Endothelial cell of umbilical vein (primary cell): ENCODE data around the gene LTBP1. TPM values are rescaled to one million over a fixed set of nuclear protein-coding genes. Genes with fewer than 3 reads are reported as not detected.

Experiments used
- BruUV-seq: library from RNA; stranded (reverse); fragments of 400-500 nt; replicated peaks from 2 replicates; lab custom pipeline; 2021; lab: Mats Ljungman, UMichigan
- CTCF ChIA-PET: fragments of 300-600, 350-600 bp; sonication (Branson Sonifier 250); formaldehyde crosslinking; loops from one replicate; lab custom pipeline; 2021; ENCODE audit warnings: antibody characterized with exemption, inconsistent platforms; lab: Charles Lee
- POLR2A ChIA-PET: fragments of 300-600, 350-600 bp; sonication (Branson Sonifier 250); formaldehyde crosslinking; loops from one replicate; lab custom pipeline; 2021; ENCODE audit warnings: antibody characterized with exemption, inconsistent platforms; lab: Charles Lee
- DNase-seq: peaks from one replicate; pipeline ENCODE4 v3.0.0-alpha.2; 2011; ENCODE audit warnings: low read depth, low spot score
- FAIRE-seq: peaks from 2 replicates; lab custom pipeline; 2011; peaks lifted over from hg19 to GRCh38; lab: Jason Lieb, UNC
- H2AFZ ChIP-seq: 2 replicates; pipeline ENCODE4 v1.6.0; 2012; ENCODE audit warnings: low read depth, low read length, control low read depth, inconsistent platforms
- H3K27ac ChIP-seq: 2 replicates; pipeline ENCODE4 v1.5.1; 2011; ENCODE audit warnings: low read depth, mild to moderate bottlenecking, control low read depth, low read length, moderate library complexity; ENCODE audit not compliant: insufficient read depth
- H3K27me3 ChIP-seq, 2 experiments: 2 replicates each; pipeline versions ENCODE4 v1.6.0 to v1.6.1; 2011; ENCODE audit warnings: low read length in 2 of 2, mixed read lengths in 1 of 2; ENCODE audit not compliant: control insufficient read depth in 2 of 2, insufficient read depth in 2 of 2
- H3K36me3 ChIP-seq, 2 experiments: 2 replicates in 1 of 2; 3 replicates in 1 of 2; pipeline ENCODE4 v1.5.1; 2011; ENCODE audit warnings: low read length in 2 of 2, mild to moderate bottlenecking in 1 of 2, moderate library complexity in 1 of 2; ENCODE audit not compliant: control insufficient read depth in 2 of 2, insufficient read depth in 2 of 2; ENCODE audit errors: extremely low read depth in 1 of 2
- H3K4me1 ChIP-seq: 3 replicates; pipeline ENCODE4 v1.5.1; 2011; ENCODE audit warnings: mild to moderate bottlenecking, low read length; ENCODE audit not compliant: control insufficient read depth, insufficient read depth; ENCODE audit errors: extremely low read depth
- H3K4me2 ChIP-seq: 2 replicates; pipeline ENCODE4 v1.6.1; 2011; ENCODE audit warnings: low read length, control low read depth, mixed read lengths; ENCODE audit not compliant: insufficient read depth
- H3K4me3 ChIP-seq, 3 experiments: fragments of 200-600 bp in 1 of 3; sonication (generic), shearing (Covaris generic) in 1 of 3; replicated peaks in 1 of 3; 2 replicates each; pipeline ENCODE4 v1.5.1; 2011 to 2016; ENCODE audit warnings: control low read depth in 3 of 3, low read length in 3 of 3, mild to moderate bottlenecking in 2 of 3, inconsistent platforms in 1 of 3, low read depth in 1 of 3, moderate library complexity in 1 of 3; ENCODE audit not compliant: insufficient read depth in 1 of 3
- H3K79me2 ChIP-seq: 2 replicates; pipeline ENCODE4 v1.6.0; 2012; ENCODE audit warnings: low read length, inconsistent platforms; ENCODE audit not compliant: control insufficient read depth, insufficient read depth
- H3K9ac ChIP-seq: replicated peaks from 2 replicates; pipeline ENCODE3; 2011; ENCODE audit warnings: low read length, control low read depth; ENCODE audit not compliant: insufficient read depth; ENCODE audit errors: extremely low read depth
- H3K9me1 ChIP-seq: replicated peaks from 3 replicates; pipeline ENCODE4 v1.6.0; 2011; ENCODE audit warnings: mild to moderate bottlenecking, low read length; ENCODE audit not compliant: control insufficient read depth, insufficient read depth; ENCODE audit errors: extremely low read depth
- H3K9me3 ChIP-seq: replicated peaks from 2 replicates; pipeline ENCODE4 v1.5.1; 2012; ENCODE audit warnings: low read length, inconsistent platforms; ENCODE audit not compliant: control insufficient read depth, insufficient read depth
- H4K20me1 ChIP-seq: replicated peaks from 2 replicates; pipeline ENCODE3; 2011; ENCODE audit warnings: mild to moderate bottlenecking, low read length; ENCODE audit not compliant: control insufficient read depth, insufficient read depth; ENCODE audit errors: extremely low read depth
- CTCF ChIP-seq, 2 donors: IDR thresholded peaks; 1 replicate in 1 of 2; 2 replicates in 1 of 2; pipeline ENCODE4 v1.5.1; 2011; ENCODE audit warnings: low read length in 2 of 2, mild to moderate bottlenecking in 2 of 2, moderate library complexity in 2 of 2, control low read depth in 1 of 2, inconsistent platforms in 1 of 2, low read depth in 1 of 2; ENCODE audit not compliant: insufficient read depth in 1 of 2; ENCODE audit errors: extremely low read depth in 1 of 2
- EZH2 ChIP-seq: IDR thresholded peaks from 2 replicates; pipeline ENCODE4 v1.6.1; 2012; ENCODE audit warnings: borderline replicate concordance, low read depth, mild to moderate bottlenecking, moderate library complexity, low read length, inconsistent platforms; ENCODE audit not compliant: severe bottlenecking
- FOS ChIP-seq: IDR thresholded peaks from 2 replicates; pipeline ENCODE4 v1.6.1; 2011; ENCODE audit warnings: mild to moderate bottlenecking, low read length, moderate library complexity, borderline replicate concordance; ENCODE audit not compliant: insufficient read depth
- GATA2 ChIP-seq: IDR thresholded peaks from 2 replicates; pipeline ENCODE4 v1.7.0; 2011; ENCODE audit warnings: low read depth, mild to moderate bottlenecking, moderate library complexity, mixed read lengths, low read length; ENCODE audit not compliant: insufficient read length, insufficient read depth
- JUN ChIP-seq: IDR thresholded peaks from 2 replicates; pipeline ENCODE4 v1.6.1; 2011; ENCODE audit warnings: borderline replicate concordance, low read depth; ENCODE audit not compliant: insufficient read length, insufficient read depth
- MAX ChIP-seq: IDR thresholded peaks from 2 replicates; pipeline ENCODE4 v1.6.1; 2011; ENCODE audit not compliant: insufficient read depth, insufficient read length
- MYC ChIP-seq: IDR thresholded peaks from one replicate; pipeline ENCODE4 v1.6.1; 2011; ENCODE audit warnings: mild to moderate bottlenecking, low read depth, low read length
- POLR2A ChIP-seq: IDR thresholded peaks from 2 replicates; pipeline ENCODE4 v1.6.1; 2012; ENCODE audit warnings: low read depth, mild to moderate bottlenecking, control low read depth, low read length
- POLR2AphosphoS5 ChIP-seq: IDR thresholded peaks from 2 replicates; pipeline ENCODE4 v1.6.1; 2012; ENCODE audit warnings: low read depth, mild to moderate bottlenecking, control low read depth, low read length, moderate library complexity; ENCODE audit not compliant: insufficient read depth
- dilution Hi-C: fragments of 300-500 bp; cut with MboI; formaldehyde crosslinking; loops from one replicate; pipeline ENCODE4 v1.15.0; 2019; ENCODE audit warnings: low sequenced_read_pairs; ENCODE audit not compliant: extremely low pct_ligation_motif_present
- intact Hi-C: fragments of 100-400 bp; cut with micrococcal nuclease; formaldehyde crosslinking; loops from one replicate; pipeline ENCODE4 v1.10.0; 2022
- polyA plus RNA-seq, 4 experiments: library from polyadenylated mRNA; depleted of rRNA in 3 of 4; stranded (reverse) in 3 of 4; unstranded in 1 of 4; fragments of >200 nt; gene quantifications; 2 replicates each; pipeline versions ENCODE4 v1.2.1 to v1.2.3, GENCODE V29; 2011 to 2012; ENCODE audit warnings: missing spikeins in 1 of 4
- total RNA-seq: library from RNA; stranded (reverse); gene quantifications from 2 replicates; pipeline ENCODE4 v1.2.3, GENCODE V29; 2021

The LTBP1 gene
- total and polyA plus RNA-seq, 2 donors (not counting 3 experiments of a cell fraction or from before 2014, with no cell fraction given): 57.4 to 68.2 TPM

GRCh38 chr2:33040541-33040940 is 93.8 kb downstream of the LTBP1 start:
- dilution Hi-C loops: no loop called here
- no peak for FAIRE-seq

More at GRCh38 chr2:33040541-33040940, 93.8 kb downstream of the LTBP1 start:
- Histone ChIP-seq H3K27ac (no peak overlapping the region), H2AFZ (no peak overlapping the region), H3K4me2 (no peak overlapping the region), H3K27me3 (no peaks in the 10 kb centered on the region), H3K9me3 (no peaks in the 10 kb centered on the region), H4K20me1 (no peaks in the 10 kb centered on the region), H3K36me3 (no peaks in the 10 kb centered on the region), H3K9ac (no peak overlapping the region), H3K79me2 (peaks cover 3% of the 10 kb centered on the region), H3K4me3 (no peak overlapping the region), H3K4me1 (no peaks in the 10 kb centered on the region), H3K9me1 (no peaks in the 10 kb centered on the region)
- BruUV-seq: no TSS peak
- ChIA-PET POLR2A (no interaction called here), CTCF (interaction anchor here (0.6 to 1.5 kb wide), 4 partner anchors 46 to 543 kb away, joined by 3 to 5 read pairs (median 3); no protein-coding TSS in a partner anchor)
- DNase-seq: no peak
- intact Hi-C loops: no loop called here
- no peak for TF ChIP-seq FOS
- no peak for TF ChIP-seq JUN
- TF ChIP-seq CTCF (IDR thresholded peaks at IDR 0.05; ENCODE audit: extremely low read depth in 1 of 2, insufficient read depth in 1 of 2, low read depth in 1 of 2, low read length in 2 of 2): no peak
- no peak for TF ChIP-seq MAX
- TF ChIP-seq EZH2: no peak
- no peak for TF ChIP-seq MYC
- TF ChIP-seq POLR2A: no peak
- no peak for TF ChIP-seq GATA2
- no peak for TF ChIP-seq POLR2AphosphoS5
